ENCODE results near the gene MED12L. TPM values are rescaled to one million over a fixed set of nuclear protein-coding genes. Genes with fewer than 3 reads are reported as not detected.

Gene MED12L
- total RNA-seq, 6 experiments from 2014 or later: 0.05 to 0.64 (median 0.13) TPM; not detected in 1

DNA sequence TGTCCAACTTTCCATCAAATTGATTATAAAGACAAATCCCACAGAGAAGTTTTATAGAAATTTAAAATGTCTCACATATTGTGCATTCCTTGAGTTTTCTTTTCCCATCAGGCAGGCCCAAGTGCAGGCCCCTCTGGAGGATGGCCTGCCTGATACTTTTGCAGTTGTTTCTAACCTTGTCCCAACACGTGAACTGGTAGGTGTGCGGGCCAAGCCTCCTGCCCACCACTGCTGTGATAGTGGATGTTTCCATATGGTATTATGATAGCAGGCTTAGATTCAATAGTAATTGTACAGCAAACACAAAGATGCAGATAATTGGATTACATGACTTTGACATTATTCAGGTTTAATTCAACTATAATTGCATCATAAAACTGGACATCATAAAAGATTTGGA lies 297.6 kb downstream of the MED12L start:
- Mint-ChIP-seq H3K9me3 (no peaks in the 10 kb centered on the region), H3K27ac (no peak overlapping the region), H3K27me3 (ENCODE audit: insufficient read depth) (no peaks in the 10 kb centered on the region), H3K36me3 (ENCODE audit: low read depth) (no peaks in the 10 kb centered on the region), H3K4me1 (ENCODE audit: low read depth) (peaks cover 23% of the 10 kb centered on the region), H3K4me3 (no peak overlapping the region)
- TF ChIP-seq, protein P1, sequence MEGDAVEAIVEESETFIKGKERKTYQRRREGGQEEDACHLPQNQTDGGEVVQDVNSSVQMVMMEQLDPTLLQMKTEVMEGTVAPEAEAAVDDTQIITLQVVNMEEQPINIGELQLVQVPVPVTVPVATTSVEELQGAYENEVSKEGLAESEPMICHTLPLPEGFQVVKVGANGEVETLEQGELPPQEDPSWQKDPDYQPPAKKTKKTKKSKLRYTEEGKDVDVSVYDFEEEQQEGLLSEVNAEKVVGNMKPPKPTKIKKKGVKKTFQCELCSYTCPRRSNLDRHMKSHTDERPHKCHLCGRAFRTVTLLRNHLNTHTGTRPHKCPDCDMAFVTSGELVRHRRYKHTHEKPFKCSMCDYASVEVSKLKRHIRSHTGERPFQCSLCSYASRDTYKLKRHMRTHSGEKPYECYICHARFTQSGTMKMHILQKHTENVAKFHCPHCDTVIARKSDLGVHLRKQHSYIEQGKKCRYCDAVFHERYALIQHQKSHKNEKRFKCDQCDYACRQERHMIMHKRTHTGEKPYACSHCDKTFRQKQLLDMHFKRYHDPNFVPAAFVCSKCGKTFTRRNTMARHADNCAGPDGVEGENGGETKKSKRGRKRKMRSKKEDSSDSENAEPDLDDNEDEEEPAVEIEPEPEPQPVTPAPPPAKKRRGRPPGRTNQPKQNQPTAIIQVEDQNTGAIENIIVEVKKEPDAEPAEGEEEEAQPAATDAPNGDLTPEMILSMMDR (IDR thresholded peaks at IDR 0.05): no peak
- no peak for DNase-seq

DNA sequence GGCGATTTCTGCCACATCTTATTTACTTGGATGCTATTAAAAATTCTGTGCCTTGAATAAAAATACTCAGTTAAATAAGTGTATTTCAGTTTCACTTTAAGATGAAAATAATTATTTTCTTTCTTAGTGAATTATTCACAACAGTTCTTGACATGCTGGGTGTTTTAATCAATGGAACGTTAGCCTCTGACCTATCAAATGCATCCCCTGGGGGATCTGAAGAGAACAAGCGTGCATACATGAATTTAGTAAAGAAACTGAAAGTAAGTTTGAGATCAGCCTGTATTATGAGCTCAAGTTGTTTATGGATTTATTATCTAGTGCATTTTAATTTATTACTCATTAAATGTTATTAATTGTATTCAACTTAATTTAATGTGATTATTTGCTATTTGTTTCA lies 298.5 kb downstream of the MED12L start:
- TF ChIP-seq, protein P1 (IDR thresholded peaks at IDR 0.05): no peak
- Mint-ChIP-seq H3K4me1 (ENCODE audit: low read depth) (peaks cover 23% of the 10 kb centered on the region), H3K27me3 (ENCODE audit: insufficient read depth) (no peaks in the 10 kb centered on the region), H3K27ac (no peak overlapping the region), H3K9me3 (no peaks in the 10 kb centered on the region), H3K36me3 (ENCODE audit: low read depth) (no peaks in the 10 kb centered on the region), H3K4me3 (peak overlapping the region; percentile 40; the same call in 1 of the 2 replicates)
- DNase-seq: no peak

DNA sequence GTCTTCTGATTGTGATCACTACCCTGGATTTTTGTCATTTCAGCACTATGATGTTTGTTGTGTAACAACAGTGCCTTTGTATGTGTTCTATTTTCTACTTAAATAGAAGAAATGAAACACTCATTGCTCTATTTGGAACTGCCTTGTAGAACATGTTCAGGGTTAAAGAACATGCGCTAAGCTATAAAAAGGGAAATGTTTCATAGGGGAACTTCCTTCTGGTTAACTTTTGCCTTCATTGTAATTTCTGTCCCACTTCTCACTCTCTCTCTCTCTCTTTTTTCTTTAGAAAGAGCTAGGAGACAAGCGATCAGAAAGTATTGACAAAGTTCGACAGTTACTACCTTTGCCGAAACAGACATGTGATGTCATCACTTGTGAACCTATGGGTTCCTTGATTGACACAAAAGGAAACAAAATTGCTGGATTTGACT lies 299.3 kb downstream of the MED12L start, which contains the start of gene P2RY12:
P2RY12 (minus strand) TSS at position 13 of the 434 bp plus-strand sequence. CDS start 45,908 bp downstream, outside the sequence.
- DNase-seq: no peak
- H3K27me3 Mint-ChIP-seq (ENCODE audit: insufficient read depth): no peaks in the 10 kb centered on the region; the same call in 1 of the 2 replicates
- no peaks in the 10 kb centered on the region for H3K9me3 Mint-ChIP-seq
- H3K4me3 Mint-ChIP-seq: peak within 1 kb of the TSS; percentile 40; the same call in 1 of the 2 replicates
- no peaks in the 10 kb centered on the region for H3K36me3 Mint-ChIP-seq (ENCODE audit: low read depth)
- peaks cover 23% of the 10 kb centered on the region for H3K4me1 Mint-ChIP-seq (ENCODE audit: low read depth)
- no peak within 1 kb of the TSS for H3K27ac Mint-ChIP-seq
- TF ChIP-seq, protein P1 (IDR thresholded peaks at IDR 0.05): no peak

DNA sequence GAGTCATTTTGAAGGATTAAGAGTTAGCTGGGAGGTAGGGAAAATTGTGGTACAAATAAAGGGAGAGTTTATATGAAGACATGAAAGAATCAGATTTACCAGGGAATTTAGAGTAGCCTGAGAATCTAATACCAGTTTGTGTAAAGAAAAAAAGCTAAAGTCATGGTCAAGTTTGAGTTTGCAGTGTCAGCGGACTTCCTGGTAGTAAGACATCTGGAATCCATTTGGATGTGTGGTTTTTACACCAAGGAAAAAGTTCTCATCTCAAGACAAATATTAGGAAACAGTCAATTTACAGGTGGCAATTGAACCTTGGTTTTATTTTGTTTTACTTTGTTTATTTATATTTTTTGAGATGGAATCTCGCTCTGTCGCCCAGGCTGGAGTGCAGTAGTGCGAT lies 300.6 kb downstream of the MED12L start:
- TF ChIP-seq, protein P1 (IDR thresholded peaks at IDR 0.05): no peak
- H3K9me3 Mint-ChIP-seq: no peaks in the 10 kb centered on the region
- no peak overlapping the region for H3K27ac Mint-ChIP-seq
- peaks cover 23% of the 10 kb centered on the region for H3K4me1 Mint-ChIP-seq (ENCODE audit: low read depth)
- no peaks in the 10 kb centered on the region for H3K36me3 Mint-ChIP-seq (ENCODE audit: low read depth)
- no peak for DNase-seq
- H3K27me3 Mint-ChIP-seq (ENCODE audit: insufficient read depth): peaks cover 2% of the 10 kb centered on the region; the same call in 1 of the 2 replicates
- no peak overlapping the region for H3K4me3 Mint-ChIP-seq

DNA sequence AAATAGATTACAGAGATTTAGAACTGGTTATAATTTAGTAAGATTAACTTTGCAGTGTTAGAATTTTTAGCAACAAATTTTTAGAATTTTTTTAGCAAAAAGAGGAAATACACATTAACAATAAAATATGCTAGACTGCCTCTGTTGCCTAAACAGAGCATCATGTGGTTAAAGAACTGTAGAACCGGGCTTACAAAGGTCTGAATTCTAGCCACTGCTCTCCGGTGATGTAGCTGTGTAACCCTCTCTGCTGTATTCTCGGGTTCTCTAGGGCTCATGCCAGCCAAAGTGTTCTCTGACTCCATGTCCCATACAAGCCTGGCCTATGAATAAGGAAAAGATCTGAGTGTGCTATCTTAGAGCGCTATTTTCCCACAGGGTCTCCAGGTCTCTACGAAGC lies 302.0 kb downstream of the MED12L start:
- no peak overlapping the region for H3K27ac Mint-ChIP-seq
- H3K27me3 Mint-ChIP-seq (ENCODE audit: insufficient read depth): peaks cover 2% of the 10 kb centered on the region; the same call in 1 of the 2 replicates
- H3K4me3 Mint-ChIP-seq: no peak overlapping the region
- no peak for DNase-seq
- TF ChIP-seq, protein P1 (IDR thresholded peaks at IDR 0.05): no peak
- H3K36me3 Mint-ChIP-seq (ENCODE audit: low read depth): no peaks in the 10 kb centered on the region
- peaks cover 17% of the 10 kb centered on the region for H3K4me1 Mint-ChIP-seq (ENCODE audit: low read depth)
- H3K9me3 Mint-ChIP-seq: no peaks in the 10 kb centered on the region
